Skin epidermis (tissue), 12 donors: ENCODE results near the gene TAS2R39.

ENCODE experiments used
- H3K27ac ChIP-seq, 21 experiments: fragments of 200-600 bp; sonication (generic) in 11 of 21; one replicate each; pipeline ENCODE4 v1.5.0; 2020; ENCODE audit warnings: mild to moderate bottlenecking in 3 of 21, inconsistent platforms in 2 of 21, moderate library complexity in 2 of 21
- H3K4me3 ChIP-seq, 7 experiments: fragments of 200-600 bp; sonication (generic) in 2 of 7; one replicate each; pipeline ENCODE4 v1.5.0; 2020; ENCODE audit warnings: inconsistent platforms in 2 of 7, mild to moderate bottlenecking in 2 of 7, moderate library complexity in 1 of 7

TAS2R39 gene

DNA sequence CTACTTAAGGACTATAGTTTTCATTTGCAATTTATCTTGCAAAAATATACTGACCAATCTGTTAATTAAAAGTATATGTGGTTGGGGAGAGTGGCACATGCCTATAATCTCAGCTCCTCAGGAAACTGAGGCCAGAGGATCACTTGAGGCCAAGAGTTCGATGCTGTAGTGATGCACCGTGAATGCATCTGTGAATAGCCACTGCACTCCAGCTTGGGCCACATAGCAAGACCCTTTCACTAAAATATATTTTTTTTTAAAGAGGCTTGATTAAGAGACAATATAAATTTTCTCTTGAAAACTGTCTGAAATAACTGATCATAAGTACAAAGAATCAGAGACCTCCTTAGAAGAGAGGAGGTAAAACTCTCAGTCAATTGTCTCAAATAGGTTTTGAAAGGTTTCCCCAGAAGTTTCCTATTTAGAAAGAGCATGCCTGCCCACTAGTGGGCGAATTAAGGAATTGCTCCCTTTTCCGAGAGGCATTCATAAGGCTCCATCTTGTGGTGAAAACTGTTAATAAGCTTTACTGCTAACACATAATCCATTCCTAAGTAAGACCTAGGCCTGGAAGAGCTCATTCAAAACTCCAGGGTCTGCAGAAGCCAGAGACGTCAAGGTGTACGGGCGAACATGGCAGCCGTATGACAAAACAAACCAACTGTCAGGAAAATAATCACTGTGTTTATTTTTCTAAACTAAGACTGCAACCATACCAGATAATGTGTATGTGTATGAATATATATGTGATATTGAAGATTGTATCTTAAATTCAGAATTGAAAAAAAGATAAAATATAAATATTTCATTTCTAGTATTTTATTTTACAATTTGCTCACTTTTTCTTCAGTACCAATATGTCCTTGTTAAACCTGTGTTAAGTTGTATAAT lies 31.8 kb downstream of the TAS2R39 start:
- Histone ChIP-seq H3K27ac (no peak overlapping the region), H3K4me3 (no peak overlapping the region)

GRCh38 chr7:143216151-143216550 lies 32.9 kb downstream of the TAS2R39 start:
- no peak overlapping the region for H3K27ac ChIP-seq
- no peak overlapping the region for H3K4me3 ChIP-seq

- no peak overlapping the region for H3K4me3 ChIP-seq
- no peak overlapping the region for H3K27ac ChIP-seq
Measured at GRCh38 chr7:143216686-143217085, 33.5 kb downstream of the TAS2R39 start.

GRCh38 chr7:143217806-143218205 lies 34.6 kb downstream of the TAS2R39 start:
- Histone ChIP-seq H3K4me3 (no peak overlapping the region), H3K27ac (no peak overlapping the region)

DNA sequence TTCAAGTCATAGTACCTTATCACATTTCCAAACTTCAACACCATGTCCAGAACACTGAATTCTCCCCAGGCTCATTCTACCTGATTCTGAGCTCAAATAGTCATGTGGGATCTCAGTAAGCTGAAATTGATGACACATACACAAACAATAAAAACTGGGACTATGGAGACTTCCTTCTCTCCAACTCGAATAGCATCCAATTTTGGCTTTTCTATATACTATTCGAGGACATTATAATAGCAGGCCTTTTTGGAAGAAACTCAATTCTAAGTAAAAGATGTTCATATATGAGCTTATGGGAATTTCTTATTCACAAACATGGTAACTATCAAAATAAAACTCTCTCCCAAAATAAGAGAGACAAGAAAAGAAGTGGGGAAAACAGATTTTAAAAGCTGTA lies 38.1 kb downstream of the TAS2R39 start:
- no peak overlapping the region for H3K4me3 ChIP-seq
- H3K27ac ChIP-seq: no peak overlapping the region

DNA sequence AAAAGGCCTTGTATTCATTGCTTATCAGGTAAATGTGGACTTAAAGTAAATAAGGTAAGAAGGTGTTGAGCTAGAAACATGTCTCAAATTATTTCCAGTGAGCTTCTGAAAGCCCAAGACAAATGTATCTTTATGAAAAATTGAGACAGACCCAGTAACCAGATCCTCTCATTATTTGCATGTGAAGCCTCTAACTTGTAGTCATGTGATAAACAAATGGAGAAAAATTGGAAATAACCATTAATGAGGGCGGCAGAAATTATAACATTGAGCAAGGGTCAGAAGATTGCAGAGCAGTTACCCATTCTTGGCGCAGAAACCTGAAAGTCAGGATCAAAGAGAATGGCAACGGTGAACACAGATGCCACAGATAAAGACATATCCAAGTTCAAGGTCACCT lies 38.5 kb downstream of the TAS2R39 start, which contains the start of gene TAS2R40:
TSS of gene TAS2R40 (plus strand) at position 301 of the 400 bp plus-strand sequence. CDS start at position 343, 42 bp downstream.
- peak within 1 kb of the TSS in 6 of 21 experiments; percentile 3 to 49 (median 12) for H3K27ac ChIP-seq
- no peak within 1 kb of the TSS for H3K4me3 ChIP-seq

DNA sequence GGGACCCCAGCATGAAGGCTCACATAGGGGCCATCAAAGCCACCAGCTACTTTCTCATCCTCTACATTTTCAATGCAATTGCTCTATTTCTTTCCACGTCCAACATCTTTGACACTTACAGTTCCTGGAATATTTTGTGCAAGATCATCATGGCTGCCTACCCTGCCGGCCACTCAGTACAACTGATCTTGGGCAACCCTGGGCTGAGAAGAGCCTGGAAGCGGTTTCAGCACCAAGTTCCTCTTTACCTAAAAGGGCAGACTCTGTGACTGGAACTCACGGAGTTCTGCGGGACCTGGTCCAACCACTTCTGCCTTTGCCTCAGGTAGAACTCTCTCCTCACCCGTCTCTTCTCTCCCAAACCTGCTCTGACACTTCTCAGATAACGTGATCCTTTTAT lies 39.6 kb downstream of the TAS2R39 start:
- H3K4me3 ChIP-seq: no peak overlapping the region
- H3K27ac ChIP-seq: peak overlapping the region in 7 of 21 experiments; percentile 3 to 49 (median 13)

DNA sequence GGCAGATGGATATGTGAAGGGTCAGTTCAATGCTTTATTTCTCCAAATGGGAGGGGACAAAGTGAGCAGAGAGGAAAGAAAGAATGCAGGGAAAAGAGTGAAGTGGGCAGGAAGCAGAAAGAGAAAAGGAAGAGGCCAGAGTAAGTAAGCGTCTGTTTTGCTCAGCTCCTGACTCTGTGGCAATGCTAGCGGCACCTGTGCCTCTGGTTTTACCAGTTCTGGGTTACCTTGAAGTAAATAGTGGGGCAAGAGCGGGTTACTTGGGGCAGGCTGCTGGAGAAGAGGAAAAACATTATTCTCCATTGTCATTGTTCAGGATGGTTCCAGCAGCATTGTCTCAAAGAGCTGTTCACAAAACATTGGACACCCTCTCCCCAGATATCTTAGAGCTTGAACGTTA lies 40.6 kb downstream of the TAS2R39 start:
- H3K4me3 ChIP-seq: no peak overlapping the region
- H3K27ac ChIP-seq: peak overlapping the region in 2 of 21 experiments; percentile 3 to 42

DNA sequence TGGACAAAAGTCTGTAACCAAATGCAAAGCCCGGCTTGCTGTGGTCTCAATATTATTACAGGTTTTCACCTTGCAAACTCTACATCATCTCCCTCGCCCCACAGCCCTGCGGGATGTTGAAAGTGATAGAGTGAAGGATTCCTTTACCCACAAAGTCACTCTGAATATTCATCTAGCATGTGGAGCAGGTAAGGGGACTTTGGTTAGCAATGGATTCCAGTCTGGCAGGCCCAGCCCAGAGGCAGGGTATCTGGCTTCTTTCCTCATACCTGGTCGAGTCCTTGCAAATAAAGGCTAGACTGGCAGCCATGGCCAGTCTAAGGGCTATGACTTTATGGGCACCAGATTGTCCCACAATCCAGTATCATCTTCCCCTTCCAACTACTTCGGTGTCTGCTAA lies 41.8 kb downstream of the TAS2R39 start:
- H3K27ac ChIP-seq: no peak overlapping the region
- H3K4me3 ChIP-seq: no peak overlapping the region

DNA sequence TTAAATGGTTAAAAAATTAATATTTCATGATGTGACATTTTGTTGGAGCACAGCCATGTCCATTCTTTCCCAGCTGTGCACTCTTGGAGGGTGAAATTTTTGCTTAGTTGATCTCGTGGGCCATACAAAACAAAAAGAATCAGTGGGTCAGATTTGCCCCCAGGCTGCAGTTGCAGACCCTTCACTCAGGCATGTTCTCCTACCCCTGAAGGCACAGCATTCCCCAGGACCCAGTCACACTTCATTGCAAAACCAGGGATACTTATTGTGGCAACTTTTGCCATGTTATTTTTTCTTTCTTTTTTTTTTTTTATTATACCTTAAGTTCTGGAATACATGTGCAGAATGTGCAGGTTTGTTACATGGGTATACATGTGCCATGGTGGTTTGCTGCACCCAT lies 44.6 kb downstream of the TAS2R39 start:
- Histone ChIP-seq H3K27ac (no peak overlapping the region), H3K4me3 (no peak overlapping the region)

- Histone ChIP-seq H3K4me3 (no peak overlapping the region), H3K27ac (peak overlapping the region in 4 of 21 experiments; percentile 7 to 54 (median 40))
Measured at GRCh38 chr7:143229054-143229790, 46.0 kb downstream of the TAS2R39 start.

DNA sequence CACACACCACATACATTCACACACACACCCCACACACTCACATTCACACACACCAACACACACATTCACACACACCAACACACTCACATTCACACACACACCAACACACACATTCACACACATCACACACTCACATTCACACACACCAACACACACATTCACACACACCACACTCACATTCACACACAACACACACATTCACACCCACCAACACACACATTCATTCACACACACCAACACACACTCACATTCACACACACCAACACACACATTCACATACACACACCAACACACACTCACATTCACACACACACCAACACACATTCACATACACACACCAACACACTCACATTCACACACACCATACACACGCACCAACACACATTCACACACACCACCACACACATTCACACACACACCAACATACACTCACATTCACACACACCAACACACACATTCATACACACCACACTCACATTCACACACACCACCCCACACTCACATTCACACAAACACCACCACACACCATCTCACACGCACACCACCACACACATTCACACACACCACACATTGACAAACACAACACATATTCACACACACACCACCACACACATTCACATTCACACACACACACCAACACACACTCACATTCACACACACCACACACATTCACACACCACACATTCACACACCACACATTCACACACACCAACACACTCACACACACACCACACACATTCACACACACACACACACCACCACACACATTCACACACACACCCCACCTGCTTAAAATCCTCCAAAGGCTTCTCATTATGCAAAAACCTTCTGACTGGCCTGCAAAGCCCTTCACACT lies 47.6 kb downstream of the TAS2R39 start:
- no peak overlapping the region for H3K27ac ChIP-seq
- no peak overlapping the region for H3K4me3 ChIP-seq
